GM23248 (cell line): Measurements from ENCODE around the gene GASK1A.

ENCODE experiments used
- EZH2 ChIP-seq: fragments of 200-600 bp; sonication (generic); IDR thresholded peaks from 2 replicates; pipeline ENCODE4 v1.6.1; 2018; ENCODE audit warnings: antibody characterized with exemption, mild to moderate bottlenecking; ENCODE audit not compliant: insufficient read depth, poor library complexity, severe bottlenecking
- EZH2phosphoT487 ChIP-seq: fragments of 200-600 bp; sonication (generic); IDR thresholded peaks from 2 replicates; pipeline ENCODE4 v1.6.1; 2018; ENCODE audit warnings: antibody characterized with exemption, moderate library complexity, mild to moderate bottlenecking, low read depth; ENCODE audit not compliant: insufficient read depth

GRCh38 chr3:42961633-42962032 lies 17.5 kb upstream of the GASK1A start:
- TF ChIP-seq EZH2phosphoT487 (no peak), EZH2 (no peak)
